ENCODE measurements around the gene TMF1. TPM values are rescaled to one million over a fixed set of nuclear protein-coding genes. Genes with fewer than 3 reads are reported as not detected.
A peak's percentile ranks its signal among the peaks of the same experiment; 100 is the strongest.

TMF1 gene
- total and polyA plus RNA-seq, 2 donors (not counting 1 experiment from before 2014, with no cell fraction given) = 27.5 to 51.5 TPM

- Histone ChIP-seq H2AFZ (ENCODE audit: low read length) (no peak overlapping the region), H3K27me3 (ENCODE audit: control insufficient read depth, insufficient read depth, low read length) (no peaks in the 10 kb centered on the region), H3K9ac (ENCODE audit: insufficient read depth, low read length) (no peak overlapping the region), H3K4me3 (replicated peaks in 1 of 4; ENCODE audit: control extremely low read depth in 1 of 4, insufficient read depth in 1 of 4, low read depth in 3 of 4, low read length in 4 of 4) (no peak overlapping the region), H3K9me3 (ENCODE audit: control insufficient read depth, insufficient read depth, low read depth, low read length) (no peaks in the 10 kb centered on the region), H3K36me3 (ENCODE audit: control insufficient read depth, insufficient read depth, low read length) (peaks cover 9% of the 10 kb centered on the region), H3K27ac (ENCODE audit: insufficient read depth, low read length) (peak overlapping the region; percentile 5), H3K4me1 (ENCODE audit: control insufficient read depth, extremely low read depth, insufficient read depth, low read length) (no peaks in the 10 kb centered on the region), H3K79me2 (ENCODE audit: control insufficient read depth, insufficient read depth, low read length) (no peaks in the 10 kb centered on the region), H4K20me1 (ENCODE audit: control insufficient read depth, extremely low read depth, insufficient read depth, low read length) (no peaks in the 10 kb centered on the region), H3K4me2 (ENCODE audit: extremely low read depth, insufficient read depth, low read length) (no peak overlapping the region)
- no peak for DNase-seq (ENCODE audit: low read depth in 2 of 2)
- no peak for TF ChIP-seq EZH2 (IDR thresholded peaks at IDR 0.05; ENCODE audit: low read length, missing control alignments)
- TF ChIP-seq, protein P1, sequence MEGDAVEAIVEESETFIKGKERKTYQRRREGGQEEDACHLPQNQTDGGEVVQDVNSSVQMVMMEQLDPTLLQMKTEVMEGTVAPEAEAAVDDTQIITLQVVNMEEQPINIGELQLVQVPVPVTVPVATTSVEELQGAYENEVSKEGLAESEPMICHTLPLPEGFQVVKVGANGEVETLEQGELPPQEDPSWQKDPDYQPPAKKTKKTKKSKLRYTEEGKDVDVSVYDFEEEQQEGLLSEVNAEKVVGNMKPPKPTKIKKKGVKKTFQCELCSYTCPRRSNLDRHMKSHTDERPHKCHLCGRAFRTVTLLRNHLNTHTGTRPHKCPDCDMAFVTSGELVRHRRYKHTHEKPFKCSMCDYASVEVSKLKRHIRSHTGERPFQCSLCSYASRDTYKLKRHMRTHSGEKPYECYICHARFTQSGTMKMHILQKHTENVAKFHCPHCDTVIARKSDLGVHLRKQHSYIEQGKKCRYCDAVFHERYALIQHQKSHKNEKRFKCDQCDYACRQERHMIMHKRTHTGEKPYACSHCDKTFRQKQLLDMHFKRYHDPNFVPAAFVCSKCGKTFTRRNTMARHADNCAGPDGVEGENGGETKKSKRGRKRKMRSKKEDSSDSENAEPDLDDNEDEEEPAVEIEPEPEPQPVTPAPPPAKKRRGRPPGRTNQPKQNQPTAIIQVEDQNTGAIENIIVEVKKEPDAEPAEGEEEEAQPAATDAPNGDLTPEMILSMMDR (conservative IDR thresholded peaks at IDR 0.05 in 1 of 2, IDR thresholded peaks at IDR 0.05 in 1 of 2; ENCODE audit: low read depth in 1 of 2, low read length in 2 of 2) = no peak
Observed at GRCh38 chr3:69032737-69033136, 19.4 kb downstream of the TMF1 start.

GRCh38 chr3:69032142-69032541 is 20.0 kb downstream of the TMF1 start:
- Histone ChIP-seq H3K27ac (ENCODE audit: insufficient read depth, low read length) (no peak overlapping the region), H3K27me3 (ENCODE audit: control insufficient read depth, insufficient read depth, low read length) (no peaks in the 10 kb centered on the region), H4K20me1 (ENCODE audit: control insufficient read depth, extremely low read depth, insufficient read depth, low read length) (no peaks in the 10 kb centered on the region), H3K36me3 (ENCODE audit: control insufficient read depth, insufficient read depth, low read length) (peaks cover 11% of the 10 kb centered on the region), H3K9me3 (ENCODE audit: control insufficient read depth, insufficient read depth, low read depth, low read length) (no peaks in the 10 kb centered on the region), H3K4me2 (ENCODE audit: extremely low read depth, insufficient read depth, low read length) (no peak overlapping the region), H3K4me3 (replicated peaks in 1 of 4; ENCODE audit: control extremely low read depth in 1 of 4, insufficient read depth in 1 of 4, low read depth in 3 of 4, low read length in 4 of 4) (no peak overlapping the region), H3K79me2 (ENCODE audit: control insufficient read depth, insufficient read depth, low read length) (no peaks in the 10 kb centered on the region), H2AFZ (ENCODE audit: low read length) (no peak overlapping the region), H3K9ac (ENCODE audit: insufficient read depth, low read length) (no peak overlapping the region), H3K4me1 (ENCODE audit: control insufficient read depth, extremely low read depth, insufficient read depth, low read length) (no peaks in the 10 kb centered on the region)
- DNase-seq (ENCODE audit: low read depth in 2 of 2) = peak in 1 of 2 donors; percentile 55
- TF ChIP-seq, protein P1 (conservative IDR thresholded peaks at IDR 0.05 in 1 of 2, IDR thresholded peaks at IDR 0.05 in 1 of 2; ENCODE audit: low read depth in 1 of 2, low read length in 2 of 2) = no peak
- TF ChIP-seq EZH2 (IDR thresholded peaks at IDR 0.05; ENCODE audit: low read length, missing control alignments) = no peak

DNA sequence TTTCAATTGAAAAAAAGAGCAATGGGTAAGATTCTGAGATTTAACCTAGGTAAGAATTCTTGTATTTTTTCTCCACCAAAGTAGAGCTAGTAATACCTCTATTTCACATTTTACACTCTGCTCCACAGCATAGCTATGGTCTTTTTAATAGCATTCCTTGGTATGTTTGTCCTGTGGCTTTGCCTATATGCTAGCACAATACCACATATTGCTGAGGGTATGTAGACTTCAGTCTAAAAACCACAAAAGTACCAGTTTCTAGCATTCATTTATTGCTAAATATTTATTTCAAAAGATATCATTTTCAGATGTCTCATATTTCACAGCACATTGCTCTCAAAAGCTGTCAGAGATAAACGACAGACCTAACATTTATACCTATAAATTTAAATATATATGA is 20.5 kb downstream of the TMF1 start:
- Histone ChIP-seq H3K9me3 (ENCODE audit: control insufficient read depth, insufficient read depth, low read depth, low read length) (no peaks in the 10 kb centered on the region), H4K20me1 (ENCODE audit: control insufficient read depth, extremely low read depth, insufficient read depth, low read length) (no peaks in the 10 kb centered on the region), H3K4me3 (replicated peaks in 1 of 4; ENCODE audit: control extremely low read depth in 1 of 4, insufficient read depth in 1 of 4, low read depth in 3 of 4, low read length in 4 of 4) (no peak overlapping the region), H2AFZ (ENCODE audit: low read length) (no peak overlapping the region), H3K27ac (ENCODE audit: insufficient read depth, low read length) (no peak overlapping the region), H3K79me2 (ENCODE audit: control insufficient read depth, insufficient read depth, low read length) (no peaks in the 10 kb centered on the region), H3K36me3 (ENCODE audit: control insufficient read depth, insufficient read depth, low read length) (peaks cover 11% of the 10 kb centered on the region), H3K27me3 (ENCODE audit: control insufficient read depth, insufficient read depth, low read length) (no peaks in the 10 kb centered on the region), H3K9ac (ENCODE audit: insufficient read depth, low read length) (no peak overlapping the region), H3K4me1 (ENCODE audit: control insufficient read depth, extremely low read depth, insufficient read depth, low read length) (no peaks in the 10 kb centered on the region), H3K4me2 (ENCODE audit: extremely low read depth, insufficient read depth, low read length) (no peak overlapping the region)
- no peak for DNase-seq (ENCODE audit: low read depth in 2 of 2)
- no peak for TF ChIP-seq EZH2 (IDR thresholded peaks at IDR 0.05; ENCODE audit: low read length, missing control alignments)
- TF ChIP-seq, protein P1 (conservative IDR thresholded peaks at IDR 0.05 in 1 of 2, IDR thresholded peaks at IDR 0.05 in 1 of 2; ENCODE audit: low read depth in 1 of 2, low read length in 2 of 2) = no peak
